Smooth muscle cell of the brain vasculature (primary cell): Measurements from ENCODE around the gene RGS7BP.

Experiments
- DNase-seq: peaks from one replicate; pipeline ENCODE4 v3.0.0-alpha.2; 2012; ENCODE audit warnings: low read depth, low spot score

RGS7BP gene

DNA sequence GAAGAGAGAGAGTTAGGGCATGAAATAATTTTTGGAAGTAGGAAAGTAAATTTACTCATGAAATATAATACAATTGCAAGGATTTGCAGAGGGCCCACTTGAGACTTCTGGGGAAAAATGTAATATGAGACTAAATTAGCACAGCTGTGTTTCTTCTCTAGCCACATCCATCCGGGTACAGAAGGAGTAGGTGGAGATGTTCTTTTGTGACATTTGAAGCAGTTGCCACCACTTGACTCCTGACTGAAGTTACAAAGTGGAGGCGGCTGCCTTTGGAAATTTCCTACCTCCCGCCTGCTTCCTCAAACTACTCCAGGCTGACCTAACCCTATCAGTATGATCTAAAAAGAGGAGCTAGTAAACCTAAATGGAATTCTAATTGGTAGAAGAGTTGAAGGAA lies 126.4 kb downstream of the RGS7BP start:
- DNase-seq, result peak; percentile 3

DNA sequence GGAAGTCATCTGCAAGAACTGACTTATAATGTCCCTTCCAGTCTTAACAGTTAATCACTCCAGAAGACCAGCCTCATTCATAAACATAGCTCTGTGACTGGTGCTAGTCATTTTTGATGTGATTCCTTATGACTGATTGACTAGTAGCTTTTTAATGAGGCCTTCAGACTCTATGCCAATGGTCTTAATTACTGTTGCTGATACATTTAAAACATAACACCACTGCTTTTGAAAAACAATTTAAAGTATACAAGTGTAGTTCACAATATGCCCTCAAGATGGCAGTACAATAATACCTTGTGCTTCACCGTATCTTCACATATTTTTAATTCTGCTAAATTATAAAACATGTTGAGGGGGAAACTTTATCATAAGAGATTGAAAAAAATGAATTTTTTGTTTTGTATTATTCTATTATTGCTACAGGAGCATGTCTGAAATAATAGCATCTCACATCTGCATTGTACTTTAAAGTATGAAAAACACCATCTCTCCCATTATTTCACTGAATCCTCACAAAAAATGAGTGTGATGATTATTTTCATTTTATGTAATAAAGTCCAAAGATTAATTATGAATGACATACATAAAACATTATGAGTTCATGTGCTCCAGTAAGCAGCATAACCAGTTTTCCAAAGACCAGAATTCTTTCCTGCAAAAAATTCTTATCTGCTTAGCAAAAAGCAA lies 129.3 kb downstream of the RGS7BP start:
- peak; percentile 18 for DNase-seq

DNA sequence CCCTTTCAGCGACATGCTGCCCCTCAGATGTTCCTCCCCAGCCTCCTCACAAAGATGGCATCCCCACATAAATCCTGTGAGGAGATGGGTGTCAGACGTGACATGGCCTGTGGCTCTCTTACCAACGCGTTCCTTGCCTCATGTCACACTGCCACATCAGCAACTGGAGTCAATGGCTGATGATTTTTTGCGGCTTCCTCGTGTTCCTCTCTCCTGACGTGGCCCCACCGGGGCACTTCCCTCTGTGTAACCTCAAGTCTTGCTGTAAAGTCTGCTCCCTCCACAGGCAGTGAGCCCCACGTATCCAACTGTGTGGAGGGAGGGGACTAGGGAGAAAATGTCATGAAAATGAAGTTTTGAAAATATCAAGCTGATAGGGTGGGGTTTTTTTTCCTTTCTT lies 131.3 kb downstream of the RGS7BP start:
- DNase-seq, result no peak

DNA sequence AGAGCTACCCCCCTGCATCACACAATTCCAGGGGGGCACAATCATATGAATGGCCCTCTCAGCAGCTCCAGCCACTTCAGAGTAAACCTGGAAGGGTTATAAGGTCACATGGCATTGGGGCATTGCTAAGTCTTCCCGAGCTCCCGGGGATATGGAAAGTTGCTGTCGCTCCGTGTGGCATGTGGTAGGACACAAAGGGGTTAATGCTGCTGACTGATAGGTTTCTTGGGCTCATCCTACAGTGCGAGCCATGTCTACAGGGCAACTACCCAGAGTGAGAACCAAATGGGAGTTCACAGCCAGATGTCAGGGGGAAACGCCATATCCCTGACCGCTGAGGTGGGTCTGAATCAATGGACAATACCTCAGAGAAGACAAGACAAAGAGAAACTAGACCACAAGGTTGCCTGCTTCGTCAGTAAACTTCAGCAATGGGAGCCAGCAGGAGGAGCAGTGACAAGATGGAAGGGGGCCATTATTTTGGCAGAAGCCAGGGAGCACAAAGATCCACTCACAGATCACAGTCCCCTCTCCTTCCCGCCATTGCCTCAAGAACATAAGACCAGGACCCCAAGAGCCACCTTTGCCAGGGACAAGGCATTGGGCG lies 132.1 kb downstream of the RGS7BP start:
- DNase-seq, result no peak

DNA sequence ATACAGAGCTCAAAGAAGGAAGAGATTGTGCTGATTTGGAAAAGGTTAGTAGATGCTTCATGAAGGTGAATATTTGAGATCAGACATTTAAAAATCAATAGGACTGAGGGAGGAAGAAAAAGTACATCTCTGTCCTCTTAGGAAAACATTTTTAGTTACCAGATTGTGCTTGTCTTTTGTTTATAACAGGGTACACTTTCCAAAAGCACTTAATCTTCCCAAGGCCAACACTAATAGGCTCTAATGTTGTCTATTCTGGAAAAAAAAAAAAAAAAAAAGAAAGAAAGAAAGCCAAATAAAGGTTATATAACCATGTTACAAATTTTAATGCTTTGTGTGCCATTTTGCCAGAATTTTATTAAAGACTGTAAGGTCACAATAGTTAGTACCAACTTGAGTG lies 139.0 kb downstream of the RGS7BP start:
- no peak for DNase-seq

DNA sequence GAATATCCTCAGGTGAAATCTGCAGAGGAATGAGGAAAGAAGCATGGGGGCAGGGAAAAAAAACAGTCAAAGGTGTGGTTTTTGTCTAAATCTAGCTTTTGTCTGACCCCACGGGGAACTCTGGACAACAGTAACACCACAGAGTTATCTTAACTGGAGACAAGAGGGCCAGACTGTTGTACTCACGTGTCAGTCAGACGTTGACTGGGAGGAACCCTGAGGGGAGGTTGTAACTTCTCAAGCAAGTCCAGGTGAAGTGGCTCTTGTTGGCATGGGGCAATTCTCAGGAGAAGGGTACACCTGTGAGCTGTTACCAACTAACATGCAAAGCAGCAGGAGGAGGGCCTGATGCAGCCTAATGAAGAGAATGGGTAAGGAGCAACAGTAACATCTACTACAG lies 140.4 kb downstream of the RGS7BP start:
- no peak for DNase-seq

DNA sequence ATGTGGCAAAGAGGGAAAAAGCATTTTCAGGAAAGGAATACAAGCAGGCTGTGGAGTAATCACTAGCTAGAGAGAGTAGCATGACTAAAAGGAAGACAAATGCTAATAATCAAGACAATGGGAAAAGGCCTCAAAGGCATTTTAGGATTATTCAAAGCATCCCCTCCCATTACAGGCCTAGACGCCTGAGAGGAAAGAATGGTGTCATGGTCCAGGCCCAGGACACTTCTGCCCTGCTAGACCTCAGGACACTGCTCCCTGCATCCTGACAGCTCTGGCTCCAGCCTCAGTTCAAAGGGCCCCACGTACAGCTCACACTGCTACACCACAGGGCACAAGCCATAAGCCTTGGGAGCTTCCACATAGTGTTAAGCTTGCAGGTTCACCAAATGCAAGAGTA lies 143.7 kb downstream of the RGS7BP start:
- DNase-seq, result no peak

DNA sequence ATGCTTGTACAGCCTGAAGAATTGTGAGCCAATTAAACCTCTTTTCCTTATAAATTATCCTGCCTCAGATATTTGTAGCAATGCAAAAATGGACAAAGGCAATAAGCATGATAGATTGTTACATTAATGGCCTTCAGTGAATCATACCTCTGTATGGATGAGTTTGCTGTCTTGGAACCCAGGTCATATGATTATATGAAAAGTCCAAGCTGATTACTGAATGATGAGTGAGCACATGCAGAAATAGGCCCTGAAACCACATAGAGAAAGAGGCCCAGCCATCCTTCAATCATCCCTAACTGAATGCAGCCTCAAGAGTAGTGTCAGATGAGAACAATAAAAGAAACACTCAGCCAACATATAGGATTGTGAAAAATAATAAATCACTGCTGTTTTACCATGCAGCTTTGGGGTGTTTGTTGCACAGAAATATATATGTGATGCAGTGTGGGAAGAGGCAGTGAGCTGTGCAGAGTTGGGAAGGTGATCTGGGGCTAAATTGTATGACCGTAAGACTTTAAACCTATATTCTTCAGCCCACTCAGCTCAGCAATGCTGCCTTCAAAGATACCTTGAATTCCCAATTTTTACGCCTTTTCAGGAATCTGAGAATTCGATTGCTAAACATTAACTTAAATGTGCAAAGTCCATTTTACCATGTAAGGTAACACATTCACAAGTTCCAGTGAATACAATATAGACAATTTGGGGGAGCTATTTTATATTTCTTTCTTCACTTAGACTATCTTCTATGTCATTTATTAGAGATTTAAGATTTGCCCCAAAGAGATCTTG lies 148.1 kb downstream of the RGS7BP start:
- no peak for DNase-seq

DNA sequence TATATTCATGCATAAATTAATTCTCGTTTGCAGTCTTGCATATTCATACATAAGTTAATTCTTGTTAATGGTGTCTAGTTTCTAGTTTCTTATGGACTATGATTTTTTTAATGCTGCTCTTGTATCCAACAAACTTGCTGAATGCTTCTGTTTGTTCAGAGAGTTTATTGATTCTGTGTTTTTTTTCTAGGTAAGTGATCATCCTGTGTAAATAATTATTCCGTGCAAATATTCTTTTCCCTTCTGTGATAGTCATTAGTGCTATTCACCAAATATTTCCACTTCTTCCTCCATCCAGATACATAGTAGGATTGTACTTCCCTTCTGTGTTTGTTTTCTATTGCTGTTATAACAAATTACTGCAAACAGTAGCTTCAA lies 148.7 kb downstream of the RGS7BP start:
- DNase-seq, result no peak

DNA sequence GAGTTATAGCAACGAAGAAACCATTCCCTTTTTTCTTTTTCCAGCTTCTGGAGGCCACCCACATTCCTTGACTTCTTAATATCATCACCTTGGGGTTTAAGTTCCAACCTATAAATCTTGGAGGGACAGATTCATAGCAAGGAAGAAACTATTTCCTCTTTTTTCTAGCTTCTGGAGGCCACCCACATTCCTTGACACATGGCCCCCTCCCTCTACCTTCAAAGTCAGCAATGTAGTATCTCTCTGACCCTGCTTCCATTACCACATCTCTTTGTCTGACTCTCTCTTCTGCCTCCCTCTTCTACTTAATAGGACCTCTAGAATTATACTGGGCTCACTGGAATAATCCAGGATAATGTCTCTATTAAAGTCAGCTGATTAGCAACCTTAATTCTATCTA lies 149.8 kb downstream of the RGS7BP start:
- no peak for DNase-seq

DNA sequence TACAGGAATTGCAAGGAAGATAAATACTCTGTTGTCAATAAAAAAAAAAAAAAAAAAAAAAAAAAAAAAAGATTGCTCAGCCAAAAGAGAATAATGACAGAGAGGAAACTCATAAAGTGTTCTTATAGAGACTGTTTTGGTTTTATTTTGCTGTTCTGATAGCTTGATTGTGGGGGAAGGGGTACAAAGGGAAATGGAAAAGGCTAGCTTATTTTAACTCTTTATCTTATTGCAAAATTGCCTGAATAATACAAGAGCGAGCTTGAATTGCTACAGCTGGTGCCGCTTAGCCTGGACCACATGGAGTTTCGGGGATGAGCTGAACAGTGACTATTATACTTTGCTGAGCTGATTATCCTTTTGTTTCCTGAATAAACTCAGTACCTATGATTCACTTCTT lies 153.5 kb downstream of the RGS7BP start:
- DNase-seq, result no peak
